Endothelial cell of umbilical vein (primary cell): ENCODE results near the gene GALNT17. TPM values are rescaled to one million over a fixed set of nuclear protein-coding genes. Genes with fewer than 3 reads are reported as not detected.

Experiments used
- BruUV-seq: library from RNA; stranded (reverse); fragments of 400-500 nt; replicated peaks from 2 replicates; lab custom pipeline; 2021; lab: Mats Ljungman, UMichigan
- CTCF ChIA-PET: fragments of 300-600, 350-600 bp; sonication (Branson Sonifier 250); formaldehyde crosslinking; loops from one replicate; lab custom pipeline; 2021; ENCODE audit warnings: antibody characterized with exemption, inconsistent platforms; lab: Charles Lee
- POLR2A ChIA-PET: fragments of 300-600, 350-600 bp; sonication (Branson Sonifier 250); formaldehyde crosslinking; loops from one replicate; lab custom pipeline; 2021; ENCODE audit warnings: antibody characterized with exemption, inconsistent platforms; lab: Charles Lee
- DNase-seq: peaks from one replicate; pipeline ENCODE4 v3.0.0-alpha.2; 2011; ENCODE audit warnings: low read depth, low spot score
- FAIRE-seq: peaks from 2 replicates; lab custom pipeline; 2011; peaks lifted over from hg19 to GRCh38; lab: Jason Lieb, UNC
- H2AFZ ChIP-seq: 2 replicates; pipeline ENCODE4 v1.6.0; 2012; ENCODE audit warnings: low read depth, low read length, control low read depth, inconsistent platforms
- H3K27ac ChIP-seq: 2 replicates; pipeline ENCODE4 v1.5.1; 2011; ENCODE audit warnings: low read depth, mild to moderate bottlenecking, control low read depth, low read length, moderate library complexity; ENCODE audit not compliant: insufficient read depth
- H3K27me3 ChIP-seq, 2 experiments: 2 replicates each; pipeline versions ENCODE4 v1.6.0 to v1.6.1; 2011; ENCODE audit warnings: low read length in 2 of 2, mixed read lengths in 1 of 2; ENCODE audit not compliant: control insufficient read depth in 2 of 2, insufficient read depth in 2 of 2
- H3K36me3 ChIP-seq, 2 experiments: 2 replicates in 1 of 2; 3 replicates in 1 of 2; pipeline ENCODE4 v1.5.1; 2011; ENCODE audit warnings: low read length in 2 of 2, mild to moderate bottlenecking in 1 of 2, moderate library complexity in 1 of 2; ENCODE audit not compliant: control insufficient read depth in 2 of 2, insufficient read depth in 2 of 2; ENCODE audit errors: extremely low read depth in 1 of 2
- H3K4me1 ChIP-seq: 3 replicates; pipeline ENCODE4 v1.5.1; 2011; ENCODE audit warnings: mild to moderate bottlenecking, low read length; ENCODE audit not compliant: control insufficient read depth, insufficient read depth; ENCODE audit errors: extremely low read depth
- H3K4me2 ChIP-seq: 2 replicates; pipeline ENCODE4 v1.6.1; 2011; ENCODE audit warnings: low read length, control low read depth, mixed read lengths; ENCODE audit not compliant: insufficient read depth
- H3K4me3 ChIP-seq, 3 experiments: fragments of 200-600 bp in 1 of 3; sonication (generic), shearing (Covaris generic) in 1 of 3; replicated peaks in 1 of 3; 2 replicates each; pipeline ENCODE4 v1.5.1; 2011 to 2016; ENCODE audit warnings: control low read depth in 3 of 3, low read length in 3 of 3, mild to moderate bottlenecking in 2 of 3, inconsistent platforms in 1 of 3, low read depth in 1 of 3, moderate library complexity in 1 of 3; ENCODE audit not compliant: insufficient read depth in 1 of 3
- H3K79me2 ChIP-seq: 2 replicates; pipeline ENCODE4 v1.6.0; 2012; ENCODE audit warnings: low read length, inconsistent platforms; ENCODE audit not compliant: control insufficient read depth, insufficient read depth
- H3K9ac ChIP-seq: replicated peaks from 2 replicates; pipeline ENCODE3; 2011; ENCODE audit warnings: low read length, control low read depth; ENCODE audit not compliant: insufficient read depth; ENCODE audit errors: extremely low read depth
- H3K9me1 ChIP-seq: replicated peaks from 3 replicates; pipeline ENCODE4 v1.6.0; 2011; ENCODE audit warnings: mild to moderate bottlenecking, low read length; ENCODE audit not compliant: control insufficient read depth, insufficient read depth; ENCODE audit errors: extremely low read depth
- H3K9me3 ChIP-seq: replicated peaks from 2 replicates; pipeline ENCODE4 v1.5.1; 2012; ENCODE audit warnings: low read length, inconsistent platforms; ENCODE audit not compliant: control insufficient read depth, insufficient read depth
- H4K20me1 ChIP-seq: replicated peaks from 2 replicates; pipeline ENCODE3; 2011; ENCODE audit warnings: mild to moderate bottlenecking, low read length; ENCODE audit not compliant: control insufficient read depth, insufficient read depth; ENCODE audit errors: extremely low read depth
- CTCF ChIP-seq, 2 donors: IDR thresholded peaks; 1 replicate in 1 of 2; 2 replicates in 1 of 2; pipeline ENCODE4 v1.5.1; 2011; ENCODE audit warnings: low read length in 2 of 2, mild to moderate bottlenecking in 2 of 2, moderate library complexity in 2 of 2, control low read depth in 1 of 2, inconsistent platforms in 1 of 2, low read depth in 1 of 2; ENCODE audit not compliant: insufficient read depth in 1 of 2; ENCODE audit errors: extremely low read depth in 1 of 2
- EZH2 ChIP-seq: IDR thresholded peaks from 2 replicates; pipeline ENCODE4 v1.6.1; 2012; ENCODE audit warnings: borderline replicate concordance, low read depth, mild to moderate bottlenecking, moderate library complexity, low read length, inconsistent platforms; ENCODE audit not compliant: severe bottlenecking
- FOS ChIP-seq: IDR thresholded peaks from 2 replicates; pipeline ENCODE4 v1.6.1; 2011; ENCODE audit warnings: mild to moderate bottlenecking, low read length, moderate library complexity, borderline replicate concordance; ENCODE audit not compliant: insufficient read depth
- GATA2 ChIP-seq: IDR thresholded peaks from 2 replicates; pipeline ENCODE4 v1.7.0; 2011; ENCODE audit warnings: low read depth, mild to moderate bottlenecking, moderate library complexity, mixed read lengths, low read length; ENCODE audit not compliant: insufficient read length, insufficient read depth
- JUN ChIP-seq: IDR thresholded peaks from 2 replicates; pipeline ENCODE4 v1.6.1; 2011; ENCODE audit warnings: borderline replicate concordance, low read depth; ENCODE audit not compliant: insufficient read length, insufficient read depth
- MAX ChIP-seq: IDR thresholded peaks from 2 replicates; pipeline ENCODE4 v1.6.1; 2011; ENCODE audit not compliant: insufficient read depth, insufficient read length
- MYC ChIP-seq: IDR thresholded peaks from one replicate; pipeline ENCODE4 v1.6.1; 2011; ENCODE audit warnings: mild to moderate bottlenecking, low read depth, low read length
- POLR2A ChIP-seq: IDR thresholded peaks from 2 replicates; pipeline ENCODE4 v1.6.1; 2012; ENCODE audit warnings: low read depth, mild to moderate bottlenecking, control low read depth, low read length
- POLR2AphosphoS5 ChIP-seq: IDR thresholded peaks from 2 replicates; pipeline ENCODE4 v1.6.1; 2012; ENCODE audit warnings: low read depth, mild to moderate bottlenecking, control low read depth, low read length, moderate library complexity; ENCODE audit not compliant: insufficient read depth
- dilution Hi-C: fragments of 300-500 bp; cut with MboI; formaldehyde crosslinking; loops from one replicate; pipeline ENCODE4 v1.15.0; 2019; ENCODE audit warnings: low sequenced_read_pairs; ENCODE audit not compliant: extremely low pct_ligation_motif_present
- intact Hi-C: fragments of 100-400 bp; cut with micrococcal nuclease; formaldehyde crosslinking; loops from one replicate; pipeline ENCODE4 v1.10.0; 2022
- polyA plus RNA-seq, 4 experiments: library from polyadenylated mRNA; depleted of rRNA in 3 of 4; stranded (reverse) in 3 of 4; unstranded in 1 of 4; fragments of >200 nt; gene quantifications; 2 replicates each; pipeline versions ENCODE4 v1.2.1 to v1.2.3, GENCODE V29; 2011 to 2012; ENCODE audit warnings: missing spikeins in 1 of 4
- total RNA-seq: library from RNA; stranded (reverse); gene quantifications from 2 replicates; pipeline ENCODE4 v1.2.3, GENCODE V29; 2021

GALNT17 gene
- total and polyA plus RNA-seq, 2 donors (not counting 3 experiments of a cell fraction or from before 2014, with no cell fraction given) = not detected

GRCh38 chr7:71422104-71422503 lies 290.2 kb downstream of the GALNT17 start:
- Histone ChIP-seq H3K4me3 (no peak overlapping the region), H3K4me1 (no peaks in the 10 kb centered on the region), H3K9me3 (peaks cover 2% of the 10 kb centered on the region), H4K20me1 (no peaks in the 10 kb centered on the region), H3K4me2 (no peak overlapping the region), H3K27ac (no peak overlapping the region), H3K27me3 (no peaks in the 10 kb centered on the region), H3K9me1 (no peaks in the 10 kb centered on the region), H3K36me3 (no peaks in the 10 kb centered on the region), H3K9ac (no peak overlapping the region), H2AFZ (no peak overlapping the region), H3K79me2 (no peaks in the 10 kb centered on the region)
- intact Hi-C loops (no loop called here), dilution Hi-C loops (no loop called here)
- FAIRE-seq = no peak
- ChIA-PET POLR2A (no interaction called here), CTCF (no interaction called here)
- BruUV-seq = no TSS peak
- no peak for DNase-seq
- no peak for TF ChIP-seq POLR2AphosphoS5
- TF ChIP-seq JUN = no peak
- TF ChIP-seq GATA2 = no peak
- no peak for TF ChIP-seq POLR2A
- no peak for TF ChIP-seq CTCF (IDR thresholded peaks at IDR 0.05; ENCODE audit: extremely low read depth in 1 of 2, insufficient read depth in 1 of 2, low read depth in 1 of 2, low read length in 2 of 2)
- no peak for TF ChIP-seq MYC
- no peak for TF ChIP-seq MAX
- TF ChIP-seq FOS = no peak
- no peak for TF ChIP-seq EZH2
